ENCODE measurements around the gene COX10.
"Not testable (repeated sequence)": the region's sequence is repeated elsewhere in the genome, so short reads cannot be mapped to it uniquely, and the experiment has no call there.

The COX10 gene

DNA sequence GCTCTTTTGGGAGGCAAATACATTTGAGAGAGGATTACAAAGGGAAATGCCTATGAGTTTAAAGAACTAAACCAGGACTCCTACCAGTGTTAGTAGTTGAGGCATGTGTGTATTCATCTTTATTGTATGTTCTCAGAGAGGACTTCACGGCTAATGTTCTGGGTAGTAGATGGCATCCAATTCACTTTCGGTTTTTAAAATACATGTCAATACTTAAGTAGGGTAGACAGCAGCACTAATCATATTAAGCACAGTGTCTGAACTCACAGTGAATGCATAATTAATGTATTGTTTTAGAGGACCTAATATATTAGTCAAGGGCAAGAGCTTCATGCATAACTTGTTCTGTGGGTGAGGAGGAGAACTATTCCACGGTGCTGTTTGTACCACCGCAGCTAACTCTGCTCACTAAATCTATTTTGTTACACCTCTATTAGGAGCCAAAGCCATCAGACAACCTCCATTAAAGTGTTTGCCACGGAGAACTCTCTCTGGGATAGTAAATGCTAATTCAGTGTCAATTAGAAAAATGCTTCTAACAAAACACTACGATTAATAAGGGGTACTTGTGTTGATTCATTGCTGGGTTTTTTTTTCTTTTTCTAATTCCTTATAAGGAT is 56.3 kb downstream of the COX10 start:
- DNase-seq, result no peak

GRCh38 chr17:14133104-14133503 is 63.8 kb downstream of the COX10 start:
- no peak for DNase-seq

DNA sequence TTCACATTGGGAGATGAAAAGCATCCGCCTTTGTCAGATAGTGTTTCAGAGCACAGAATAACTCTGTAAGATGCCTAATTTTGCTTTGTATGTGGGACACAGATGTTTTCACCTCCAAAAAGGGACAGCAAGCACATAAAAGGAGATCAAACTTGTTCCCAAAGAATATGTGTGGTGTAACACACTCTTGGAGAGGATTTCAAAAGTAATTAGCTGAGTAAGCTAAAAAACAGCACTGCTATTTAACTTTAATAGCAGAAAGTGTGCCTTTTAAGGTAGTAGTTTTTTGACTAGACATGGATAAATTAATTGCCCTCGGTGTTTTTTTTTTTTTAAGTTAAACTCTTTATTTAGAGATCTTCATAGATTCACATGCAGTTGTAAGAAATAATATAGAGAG is 65.2 kb downstream of the COX10 start:
- no peak for DNase-seq

DNA sequence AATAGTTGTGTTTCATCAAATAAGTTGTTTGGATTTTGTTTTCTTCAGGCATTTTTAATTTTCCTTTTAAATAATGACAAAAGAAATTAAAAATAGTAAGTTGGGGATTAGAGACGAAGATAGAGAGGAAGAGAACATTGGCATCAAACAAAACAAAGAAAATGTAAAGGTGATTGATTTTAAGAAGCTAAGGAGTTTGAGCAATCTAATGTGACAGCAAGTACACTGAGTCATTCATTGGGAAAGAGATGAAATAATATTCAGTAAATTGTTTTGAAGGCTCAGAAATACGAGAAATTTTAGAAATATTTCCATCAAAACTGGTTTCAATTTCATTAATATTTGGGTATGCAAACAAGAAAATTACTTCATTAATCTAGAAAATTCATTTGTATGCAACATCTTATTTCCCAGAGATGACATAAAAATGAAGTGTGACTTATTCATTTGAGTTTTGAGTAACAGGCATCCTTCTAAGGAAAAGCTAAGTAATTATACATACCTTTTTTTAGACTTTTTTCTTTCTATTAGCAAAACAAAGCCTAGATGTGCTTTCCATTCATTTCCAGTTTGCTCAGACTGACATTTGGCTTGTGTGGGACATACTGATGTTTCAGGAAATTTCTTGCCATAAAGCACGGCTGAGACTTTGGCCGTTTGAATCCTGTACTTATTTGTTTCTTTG is 66.7 kb downstream of the COX10 start:
- no peak for DNase-seq

GRCh38 chr17:14138649-14139048 is 69.3 kb downstream of the COX10 start:
- DNase-seq, result no peak

DNA sequence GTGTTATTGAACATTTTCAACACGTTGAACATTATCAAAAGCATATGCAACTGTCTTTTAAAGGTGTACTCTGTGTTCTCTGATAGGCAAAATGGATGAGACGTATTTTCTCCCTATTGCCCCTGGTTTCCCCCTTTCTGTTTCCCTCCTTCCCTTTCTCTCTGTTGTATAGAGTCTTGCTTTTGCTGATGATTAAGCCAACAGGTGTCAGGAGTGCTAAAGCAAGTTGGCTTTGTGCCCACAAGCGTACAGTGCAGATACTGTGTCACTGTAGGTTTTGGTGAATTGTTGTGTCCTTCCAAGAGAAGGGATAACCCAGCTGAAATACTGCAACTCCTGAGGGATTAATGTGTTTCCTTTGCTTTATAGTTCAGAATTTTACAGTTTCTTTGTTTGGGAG is 74.4 kb downstream of the COX10 start:
- no peak for DNase-seq

- DNase-seq, result no peak
Observed at GRCh38 chr17:14144508-14144907, 75.2 kb downstream of the COX10 start.

DNA sequence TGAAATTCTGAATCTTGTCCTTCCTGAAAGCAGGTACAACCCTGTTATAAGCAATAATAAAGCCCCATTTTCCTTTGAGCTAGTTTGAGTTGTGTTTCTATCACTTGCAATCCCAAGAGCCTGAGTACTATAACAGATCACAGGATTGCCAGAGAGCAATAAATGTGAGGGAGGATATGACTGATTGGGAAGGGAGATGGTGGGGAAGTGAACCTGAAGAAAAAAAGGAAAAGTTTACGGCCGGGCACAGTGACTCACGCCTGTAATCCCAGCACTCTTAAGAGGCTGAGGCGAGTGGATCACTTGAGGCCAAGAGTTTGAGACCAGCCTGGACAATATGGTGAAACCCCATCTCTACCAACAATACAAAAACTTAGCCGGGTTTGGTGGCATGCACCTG is 80.4 kb downstream of the COX10 start:
- no peak for DNase-seq

DNA sequence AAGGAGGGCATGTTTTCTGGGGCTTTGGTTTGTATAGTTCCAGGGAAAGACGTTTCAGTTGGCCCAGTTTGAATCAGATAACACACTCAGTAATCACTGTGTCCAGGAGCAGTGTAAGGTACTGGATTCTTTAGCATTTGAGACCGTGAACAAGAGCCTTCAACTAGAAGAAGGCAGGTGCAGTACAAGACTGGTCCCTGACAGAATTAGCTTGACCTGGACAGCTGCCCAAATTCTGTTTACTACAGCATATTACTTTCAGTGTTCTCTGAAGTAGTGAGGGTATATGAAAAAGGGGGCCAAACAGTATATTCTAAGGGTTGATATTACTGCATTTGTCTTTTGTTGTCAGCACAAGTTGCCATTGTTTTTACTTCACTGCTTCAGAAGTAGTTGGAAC is 81.3 kb downstream of the COX10 start:
- DNase-seq, result no peak

GRCh38 chr17:14152721-14153120 is 83.4 kb downstream of the COX10 start:
- DNase-seq, result no peak

- no peak for DNase-seq
Observed at GRCh38 chr17:14153374-14153773, 84.1 kb downstream of the COX10 start.

DNA sequence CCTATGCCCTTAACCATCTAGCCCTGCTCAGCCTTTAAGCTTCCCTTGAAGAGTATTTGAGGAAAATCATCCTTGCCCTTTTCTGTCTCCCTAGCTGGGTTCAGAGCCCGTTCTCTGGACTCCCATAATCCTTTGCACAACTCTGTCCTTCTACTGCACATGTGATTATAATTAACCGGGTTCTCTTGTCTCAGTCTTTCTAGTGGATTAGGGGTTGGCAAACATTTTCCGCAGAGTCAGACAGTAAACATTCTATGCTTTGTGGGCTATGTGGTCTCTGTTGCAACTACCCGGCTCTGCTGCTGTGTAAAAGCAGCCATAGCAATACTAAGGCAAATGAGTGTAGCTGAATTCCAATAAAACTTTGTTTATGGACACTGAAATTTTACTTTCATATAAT is 87.4 kb downstream of the COX10 start:
- no peak for DNase-seq

GRCh38 chr17:14157822-14158221 is 88.5 kb downstream of the COX10 start:
- DNase-seq, result no peak

GRCh38 chr17:14158707-14159106 is 89.4 kb downstream of the COX10 start:
- DNase-seq, result no peak

- DNase-seq, result no peak
Observed at GRCh38 chr17:14161419-14161818, 92.1 kb downstream of the COX10 start.

DNA sequence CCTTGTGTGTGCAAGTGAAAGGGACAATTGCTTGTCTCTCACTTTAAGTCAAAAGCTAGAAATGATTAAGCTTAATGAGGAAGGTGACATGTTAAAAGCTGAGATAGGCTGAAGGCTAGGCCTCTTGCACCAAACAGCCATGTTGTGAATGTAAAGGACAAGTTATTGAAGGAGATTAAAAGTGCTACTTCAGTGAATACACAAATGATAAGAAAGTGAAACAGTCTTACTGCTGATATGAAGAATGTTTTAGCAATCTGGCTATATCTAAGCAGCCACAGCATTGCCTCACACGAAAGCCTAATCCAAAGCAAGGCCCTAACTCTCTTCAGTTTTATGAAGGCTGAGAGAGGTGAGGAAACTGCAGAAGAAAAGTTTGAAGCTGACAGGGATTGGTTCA is 96.3 kb downstream of the COX10 start:
- DNase-seq, result no peak

DNA sequence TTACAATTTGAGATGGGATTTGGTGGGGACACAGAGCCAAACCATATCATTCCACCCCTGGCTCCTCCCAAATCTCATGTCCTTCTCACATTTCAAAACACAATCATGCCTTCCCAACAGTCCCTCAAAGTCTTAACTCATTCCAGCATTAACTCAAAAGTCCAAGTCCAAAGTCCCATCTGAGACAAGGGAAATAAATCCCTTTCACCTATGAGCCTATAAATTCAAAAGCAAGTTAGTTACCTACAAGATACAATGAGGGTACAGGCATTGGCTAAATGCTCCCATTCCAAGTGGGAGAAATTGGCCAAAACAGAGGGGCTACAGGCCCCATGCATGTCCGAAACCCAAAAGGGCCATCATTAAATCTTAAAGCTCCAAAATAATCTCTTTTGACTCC is 98.5 kb downstream of the COX10 start:
- not testable (repeated sequence) for DNase-seq

- no peak for DNase-seq
Observed at GRCh38 chr17:14168582-14168981, 99.3 kb downstream of the COX10 start.

DNA sequence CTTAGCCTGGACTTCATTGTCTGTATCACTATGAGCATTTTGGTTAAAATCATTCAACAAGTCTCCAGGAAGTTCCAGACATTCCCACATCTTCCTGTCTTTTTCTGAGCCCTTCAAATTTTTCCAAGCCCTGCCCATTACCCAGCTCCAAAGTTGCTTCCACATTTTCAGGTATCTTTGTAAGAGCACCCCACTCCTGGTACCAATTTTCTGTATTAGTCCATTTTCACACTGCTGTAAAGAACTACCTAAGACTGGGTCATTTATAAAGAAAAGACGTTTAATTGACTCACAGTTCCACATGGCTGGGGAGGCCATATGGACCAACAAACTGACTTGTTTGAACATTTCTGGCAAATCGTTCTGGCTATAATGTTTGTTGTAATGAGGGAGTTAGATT is 100.0 kb downstream of the COX10 start:
- DNase-seq, result no peak

- DNase-seq, result no peak
Observed at GRCh38 chr17:14169901-14170300, 100.6 kb downstream of the COX10 start.

DNA sequence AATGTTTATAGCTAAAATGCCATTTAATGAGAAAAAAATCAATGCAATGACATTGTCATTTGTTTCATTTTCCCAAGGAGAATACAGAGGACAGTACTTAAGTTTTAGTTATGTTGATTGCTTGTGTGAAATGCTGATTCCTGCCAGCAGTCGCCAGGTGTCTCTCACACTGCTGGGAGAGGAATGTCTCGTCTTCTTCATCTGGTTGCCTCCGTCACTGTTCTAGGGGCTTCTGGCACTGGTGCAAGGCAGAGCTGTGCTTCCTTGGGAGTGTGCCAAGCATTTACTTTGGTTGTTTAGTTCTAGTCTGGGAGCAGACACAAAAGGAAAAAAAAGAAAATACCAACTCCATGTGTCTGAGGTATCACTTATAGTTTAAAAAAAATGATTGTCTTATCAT is 107.7 kb downstream of the COX10 start:
- DNase-seq, result not testable (repeated sequence)

DNA sequence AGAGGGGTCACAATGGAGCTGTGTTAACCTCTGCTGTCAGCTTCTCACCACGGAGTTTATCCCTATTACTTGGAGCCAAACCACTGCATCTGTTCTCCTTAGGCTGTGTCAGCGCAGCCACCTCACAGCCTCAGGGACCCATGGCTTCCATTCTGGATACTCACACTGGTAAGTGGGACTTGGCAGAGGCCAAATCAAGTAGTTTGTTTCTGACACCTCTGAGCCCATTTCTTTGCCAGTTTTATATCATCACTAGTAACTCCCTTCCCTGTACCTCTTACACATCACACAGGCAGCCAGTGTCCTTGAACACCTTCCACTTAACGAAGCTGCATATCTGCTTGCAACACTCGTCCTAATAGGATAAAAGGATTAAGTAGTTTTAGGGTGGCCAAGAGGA is 108.5 kb downstream of the COX10 start:
- DNase-seq, result not testable (repeated sequence)

DNA sequence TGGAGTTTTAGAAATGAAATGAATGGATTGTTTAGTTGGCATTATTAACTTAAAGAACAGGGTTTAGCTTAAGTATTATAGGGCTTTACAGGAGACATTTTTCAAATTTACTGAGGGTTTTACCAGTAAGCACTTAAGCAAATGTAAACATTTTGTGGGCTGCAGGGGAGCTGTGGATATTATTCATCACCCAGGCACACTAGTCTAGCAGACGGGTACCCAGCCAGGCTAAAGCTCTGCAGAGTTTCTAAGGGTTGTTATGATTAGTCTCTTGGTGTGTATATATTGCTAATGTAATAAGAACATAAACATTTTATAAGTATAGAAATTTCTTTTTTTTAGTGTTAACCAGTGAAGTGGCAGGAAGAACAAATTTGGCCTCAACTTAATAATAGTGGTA is 110.6 kb downstream of the COX10 start:
- not testable (repeated sequence) for DNase-seq

GRCh38 chr17:14182084-14182483 is 112.8 kb downstream of the COX10 start:
- not testable (repeated sequence) for DNase-seq

DNA sequence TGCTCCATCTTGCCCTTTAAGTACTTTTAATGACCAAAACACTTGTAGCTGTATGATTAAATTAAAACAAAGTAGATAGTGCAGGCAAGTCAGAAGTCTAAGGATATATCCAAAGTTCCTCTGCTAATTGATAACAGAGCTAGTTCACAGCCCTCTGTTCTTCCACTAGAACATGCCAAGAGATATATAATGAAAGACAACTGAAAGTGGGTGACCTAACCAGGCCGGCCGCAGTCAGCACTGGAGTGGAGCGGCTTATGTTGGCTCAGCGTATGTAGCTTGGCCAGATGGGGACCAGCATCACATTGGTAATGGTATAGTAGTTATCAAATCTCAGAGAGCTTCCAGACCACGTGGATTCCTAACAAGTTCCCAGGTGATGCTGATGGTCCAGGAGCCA is 115.2 kb downstream of the COX10 start:
- not testable (repeated sequence) for DNase-seq
